ENCODE measurements around the gene PRDX4.

- peak; percentile 55 for TF ChIP-seq CTCF (IDR thresholded peaks at IDR 0.05; ENCODE audit: low read depth, low read length)
- TF ChIP-seq EZH2phosphoT487 (IDR thresholded peaks at IDR 0.05; ENCODE audit: low read depth) = no peak
Observed at GRCh38 chrX:23633834-23634580, 33.3 kb upstream of the PRDX4 start.
